HG03108 (cell line): Measurements from ENCODE around the gene PARP2.
"Not testable (repeated sequence)": the region's sequence is repeated elsewhere in the genome, so short reads cannot be mapped to it uniquely, and the experiment has no call there.

Source experiments
- ATAC-seq: cut with Tn5 transposase; IDR thresholded peaks from one replicate; pipeline ENCODE4 v1.9.1; 2021; ENCODE audit warnings: moderate library complexity; ENCODE audit not compliant: unreplicated experiment

The PARP2 gene

GRCh38 chr14:20345366-20345765, 1.9 kb downstream of the PARP2 start:
- no peak for ATAC-seq

GRCh38 chr14:20346713-20347112, 3.3 kb downstream of the PARP2 start:
- no peak for ATAC-seq

GRCh38 chr14:20347747-20348146, 4.3 kb downstream of the PARP2 start:
- no peak for ATAC-seq

GRCh38 chr14:20350282-20350681, 6.8 kb downstream of the PARP2 start:
- ATAC-seq: no peak

GRCh38 chr14:20350860-20351259, 7.4 kb downstream of the PARP2 start:
- ATAC-seq: no peak

GRCh38 chr14:20356422-20356821, 13.0 kb downstream of the PARP2 start:
- no peak for ATAC-seq

GRCh38 chr14:20358474-20358873, 15.0 kb downstream of the PARP2 start:
- ATAC-seq: not testable (repeated sequence)

- no peak for ATAC-seq
Observed at GRCh38 chr14:20365928-20366327, 22.5 kb downstream of the PARP2 start.

- no peak for ATAC-seq
Observed at GRCh38 chr14:20372796-20373195, 29.4 kb downstream of the PARP2 start.

GRCh38 chr14:20375471-20375870, 32.0 kb downstream of the PARP2 start:
- no peak for ATAC-seq

- ATAC-seq: no peak
Observed at GRCh38 chr14:20376071-20376588, 32.7 kb downstream of the PARP2 start.

GRCh38 chr14:20377171-20377570, 33.7 kb downstream of the PARP2 start:
- ATAC-seq: no peak

GRCh38 chr14:20379743-20380142, 36.3 kb downstream of the PARP2 start:
- no peak for ATAC-seq

- ATAC-seq: no peak
Observed at GRCh38 chr14:20380681-20381080, 37.2 kb downstream of the PARP2 start.

- ATAC-seq: no peak
Observed at GRCh38 chr14:20381341-20381740, 37.9 kb downstream of the PARP2 start.

- ATAC-seq: no peak
Observed at GRCh38 chr14:20382526-20382925, 39.1 kb downstream of the PARP2 start.

GRCh38 chr14:20383032-20383431, 39.6 kb downstream of the PARP2 start:
- ATAC-seq: no peak

- no peak for ATAC-seq
Observed at GRCh38 chr14:20383636-20384035, 40.2 kb downstream of the PARP2 start.

- ATAC-seq: no peak
Observed at GRCh38 chr14:20384321-20384720, 40.9 kb downstream of the PARP2 start.

- ATAC-seq: no peak
Observed at GRCh38 chr14:20384886-20385285, 41.5 kb downstream of the PARP2 start.

GRCh38 chr14:20386276-20386855, 42.9 kb downstream of the PARP2 start:
- ATAC-seq: no peak

GRCh38 chr14:20387576-20387975, 44.1 kb downstream of the PARP2 start:
- ATAC-seq: no peak

GRCh38 chr14:20388159-20388558, 44.7 kb downstream of the PARP2 start:
- no peak for ATAC-seq
